ENCODE measurements around the gene PTMA.
"Not testable (repeated sequence)": the region's sequence is repeated elsewhere in the genome, so short reads cannot be mapped to it uniquely, and the experiment has no call there.

The PTMA gene, protein sequence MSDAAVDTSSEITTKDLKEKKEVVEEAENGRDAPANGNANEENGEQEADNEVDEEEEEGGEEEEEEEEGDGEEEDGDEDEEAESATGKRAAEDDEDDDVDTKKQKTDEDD

GRCh38 chr2:231707927-231708772 lies at the start of gene PTMA:
TSS of gene PTMA (plus strand) at chr2:231708525. CDS start at chr2:231708707, 182 bp downstream.
- DNase-seq: peak; percentile 91

GRCh38 chr2:231660073-231660472 lies 48.3 kb upstream of the PTMA start:
- not testable (repeated sequence) for DNase-seq

GRCh38 chr2:231660860-231661259 lies 47.5 kb upstream of the PTMA start:
- DNase-seq: no peak

GRCh38 chr2:231661422-231662027 lies 46.8 kb upstream of the PTMA start:
- DNase-seq: no peak

- DNase-seq: peak; percentile 53
These were observed 46.1 kb upstream of the PTMA start for GRCh38 chr2:231662028-231662810.

GRCh38 chr2:231662811-231663457 lies 45.4 kb upstream of the PTMA start:
- no peak for DNase-seq

DNA sequence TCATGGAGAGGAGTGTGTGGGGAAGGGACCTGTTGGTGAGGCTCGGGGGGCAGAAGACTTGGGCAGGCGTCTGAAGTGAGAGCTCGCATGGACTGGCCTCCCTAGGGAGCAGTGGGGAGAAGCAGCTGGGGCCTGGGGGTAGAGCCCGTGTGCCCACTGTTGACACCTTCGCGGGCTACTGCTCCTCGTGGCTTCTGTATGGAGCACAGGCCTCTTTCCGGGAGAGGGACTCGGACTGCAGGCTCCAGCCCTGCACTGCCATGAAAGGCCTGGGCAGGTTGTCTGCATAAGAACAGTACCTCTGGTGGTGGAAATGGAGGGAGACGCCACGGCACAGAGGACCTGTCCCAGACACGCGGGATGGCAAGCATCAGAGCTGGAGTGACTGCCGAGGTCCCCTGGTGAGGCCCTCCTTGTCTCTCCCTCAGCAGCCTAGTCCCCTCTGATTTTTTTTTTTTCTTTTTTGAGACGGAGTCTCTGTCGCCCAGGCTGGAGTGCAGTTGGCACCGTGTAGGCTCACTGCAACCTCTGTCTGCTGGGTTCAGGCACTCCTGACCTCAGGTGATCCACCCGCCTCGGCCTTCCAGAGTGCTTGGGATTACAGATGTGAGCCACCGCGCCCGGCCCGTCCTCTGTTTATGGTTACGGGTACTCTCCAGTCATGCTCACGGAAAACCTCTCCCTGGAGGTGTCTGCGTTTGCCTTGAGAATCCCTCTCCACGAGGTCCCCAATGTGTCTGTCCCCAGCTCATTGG lies 44.7 kb upstream of the PTMA start:
- DNase-seq: no peak

- no peak for DNase-seq
These were observed 43.6 kb upstream of the PTMA start for GRCh38 chr2:231664727-231665126.

- no peak for DNase-seq
These were observed 42.8 kb upstream of the PTMA start for GRCh38 chr2:231665245-231666170.

GRCh38 chr2:231666171-231667095 lies 41.9 kb upstream of the PTMA start:
- DNase-seq: no peak

DNA sequence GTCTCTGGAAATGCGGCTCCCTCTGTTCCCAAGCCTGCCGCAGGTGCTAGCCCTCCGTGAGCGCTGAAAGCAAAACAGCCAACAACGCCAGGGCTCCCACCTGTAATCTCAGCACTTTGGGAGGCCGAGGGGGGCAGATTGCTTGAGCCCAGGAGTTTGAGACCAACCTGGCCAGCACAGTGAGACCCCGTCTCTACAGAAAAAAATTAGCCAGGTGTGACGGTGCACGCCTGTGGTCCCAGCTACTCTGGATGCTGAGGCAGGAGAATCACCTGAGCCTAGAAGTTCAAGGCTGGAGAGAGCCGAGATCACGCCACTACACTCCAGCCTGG lies 41.3 kb upstream of the PTMA start:
- no peak for DNase-seq

- no peak for DNase-seq
These were observed 40.8 kb upstream of the PTMA start for GRCh38 chr2:231667496-231667895.

DNA sequence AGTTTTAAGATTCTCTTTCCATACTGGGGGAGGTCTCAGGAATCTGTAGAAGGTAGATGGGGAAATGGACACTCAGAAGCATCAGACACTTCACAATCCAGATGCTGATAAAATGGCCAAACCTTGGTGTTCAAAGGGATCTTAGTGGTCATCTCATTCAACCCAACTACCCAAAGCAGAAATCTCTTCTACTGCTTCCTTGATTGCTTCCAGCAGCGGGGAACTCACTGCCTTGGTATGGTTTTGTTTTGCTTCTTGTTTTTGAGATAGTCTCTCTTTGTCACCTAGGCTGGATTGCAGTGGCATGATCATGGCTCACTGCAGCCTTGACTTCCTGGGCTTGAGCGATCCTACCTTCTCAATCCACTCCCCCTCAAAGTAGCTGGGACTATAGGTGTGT lies 39.3 kb upstream of the PTMA start:
- DNase-seq: no peak

DNA sequence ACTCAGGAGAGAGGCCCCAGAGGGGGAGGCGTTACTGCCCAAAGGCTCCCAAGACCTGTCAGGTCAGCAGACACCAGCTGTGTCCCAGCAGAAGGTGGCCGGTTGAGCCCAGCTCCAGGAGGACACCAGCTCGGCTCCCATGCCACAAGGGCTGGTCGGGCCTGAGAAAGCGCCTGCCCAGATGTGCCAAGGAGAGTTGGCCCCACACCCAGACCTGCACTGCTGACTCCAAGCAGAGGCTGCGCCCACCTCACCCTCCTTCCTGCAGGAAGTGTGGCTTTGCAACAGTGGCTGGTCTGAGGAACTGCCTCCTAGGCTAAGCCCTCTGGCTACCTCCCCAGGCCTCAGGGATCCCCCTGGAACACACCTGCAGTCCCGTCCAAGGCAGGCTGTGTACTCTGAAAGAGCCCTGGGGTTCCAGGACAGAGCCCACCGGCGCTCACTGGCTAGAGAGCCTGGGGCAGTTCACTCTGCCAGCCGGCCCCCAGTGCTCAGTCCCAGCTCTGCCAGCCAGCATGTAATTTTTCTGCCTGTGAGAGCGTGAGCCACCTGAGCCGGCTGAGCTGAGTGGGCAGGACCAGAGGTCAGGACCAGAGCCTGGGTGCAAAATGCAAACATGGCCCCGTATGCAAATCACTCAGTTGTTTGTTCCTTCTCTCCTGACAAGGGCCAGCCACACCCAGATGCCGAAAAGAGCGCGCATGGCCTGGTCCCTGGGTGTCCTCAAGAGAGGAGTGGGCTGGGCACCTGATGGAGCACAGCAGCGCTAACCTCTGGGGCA lies 36.9 kb upstream of the PTMA start:
- no peak for DNase-seq

DNA sequence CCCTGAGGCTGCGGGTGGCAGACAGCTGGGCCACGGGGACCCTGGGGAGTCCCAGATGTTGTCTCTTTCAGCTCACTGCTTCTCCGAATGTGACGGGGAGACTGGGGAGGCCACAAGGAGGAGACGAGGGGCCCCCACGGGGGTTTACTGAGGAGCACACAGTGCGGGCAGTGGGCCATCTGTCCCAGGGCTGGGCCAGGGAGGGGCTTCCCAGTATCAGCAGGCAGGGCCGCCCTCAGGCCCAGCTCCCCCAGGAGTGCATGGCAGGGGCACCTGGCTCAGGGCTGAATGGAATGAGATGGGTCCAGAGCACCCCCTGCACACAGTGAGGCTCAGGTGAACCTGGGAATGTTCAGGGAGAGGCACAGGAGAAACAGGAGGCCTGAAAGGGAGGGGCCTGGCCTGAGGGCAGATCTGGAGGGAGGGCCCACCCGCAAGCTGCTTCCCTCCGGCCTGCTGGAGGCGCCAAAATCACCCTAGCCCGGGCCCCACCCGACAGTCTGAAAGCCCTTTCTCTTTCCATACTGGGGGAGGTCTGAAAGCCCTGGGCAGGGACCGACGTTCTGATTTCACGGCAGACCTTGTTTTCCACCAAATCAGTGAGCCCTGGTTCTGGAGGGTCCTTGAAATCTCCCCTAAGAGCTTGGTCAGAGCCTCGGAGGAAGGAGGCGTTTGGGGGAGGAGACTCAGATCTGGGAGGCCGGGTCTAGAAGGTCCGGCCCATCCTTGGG lies 35.5 kb upstream of the PTMA start:
- peak; percentile 70 for DNase-seq

- no peak for DNase-seq
These were observed 35.0 kb upstream of the PTMA start for GRCh38 chr2:231673348-231673770.

GRCh38 chr2:231674587-231675338 lies 33.6 kb upstream of the PTMA start:
- no peak for DNase-seq

GRCh38 chr2:231676243-231676642 lies 32.1 kb upstream of the PTMA start:
- no peak for DNase-seq
